Frontal cortex (tissue), 4 donors: ENCODE measurements around the gene TCF12. TPM values are rescaled to one million over a fixed set of nuclear protein-coding genes. Genes with fewer than 3 reads are reported as not detected.
"Not testable (repeated sequence)": the region's sequence is repeated elsewhere in the genome, so short reads cannot be mapped to it uniquely, and the experiment has no call there.

Source experiments
- DNase-seq, 2 donors: peaks; one replicate each; pipeline ENCODE4 v3.0.0; 2012; ENCODE audit warnings: low spot score in 2 of 2
- FAIRE-seq: peaks from 2 replicates; lab custom pipeline; 2012; peaks lifted over from hg19 to GRCh38; lab: Jason Lieb, UNC
- total RNA-seq: library from RNA; depleted of rRNA; stranded (reverse); fragments of >200 nt; gene quantifications from one replicate; pipeline ENCODE4 v1.2.3, GENCODE V29; 2014
- donor health status: control.
- donor health status: control.
- donor health status: control.

The TCF12 gene
- total RNA-seq, 1 donor from 2014 or later = 87.2 TPM

DNA sequence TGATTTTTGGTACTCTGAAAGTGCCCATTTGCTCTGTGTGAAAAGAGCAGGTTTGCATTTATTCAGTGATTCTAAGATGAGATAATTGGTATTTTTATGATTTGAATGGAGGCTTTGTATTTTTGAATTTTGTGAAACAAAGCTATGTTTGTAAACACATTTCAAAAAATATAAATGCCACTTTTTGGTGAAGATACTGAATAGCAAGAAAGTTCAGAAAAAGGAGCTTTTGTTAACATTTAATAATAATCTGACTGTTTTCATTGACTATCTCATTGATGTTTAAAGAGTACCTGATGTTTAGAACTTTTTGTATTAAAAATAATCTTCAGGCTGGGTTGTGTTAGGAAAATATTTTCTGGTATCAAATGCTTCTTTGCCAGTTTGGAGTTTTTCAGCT is 23.7 kb downstream of the TCF12 start:
- DNase-seq (no peak), FAIRE-seq (no peak)

DNA sequence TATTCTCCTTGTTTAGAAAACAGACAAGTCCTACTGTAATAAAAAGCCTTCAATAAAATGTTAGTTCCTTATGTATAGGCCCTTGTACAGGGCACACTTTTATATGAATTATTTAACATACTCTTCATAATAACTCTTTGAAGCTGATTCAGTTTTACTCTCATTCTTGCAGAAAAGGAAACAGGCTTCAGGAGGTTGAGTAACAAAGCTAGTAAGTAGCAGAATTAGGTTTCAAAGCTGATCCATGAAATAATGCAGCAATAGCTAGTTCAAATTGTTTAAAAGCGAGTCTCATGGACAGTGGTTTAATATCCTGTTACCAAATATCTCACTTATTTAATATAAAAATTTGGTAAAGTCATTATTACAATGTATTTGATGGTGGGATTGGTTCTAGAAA is 25.0 kb downstream of the TCF12 start:
- FAIRE-seq (no peak), DNase-seq (no peak)

DNA sequence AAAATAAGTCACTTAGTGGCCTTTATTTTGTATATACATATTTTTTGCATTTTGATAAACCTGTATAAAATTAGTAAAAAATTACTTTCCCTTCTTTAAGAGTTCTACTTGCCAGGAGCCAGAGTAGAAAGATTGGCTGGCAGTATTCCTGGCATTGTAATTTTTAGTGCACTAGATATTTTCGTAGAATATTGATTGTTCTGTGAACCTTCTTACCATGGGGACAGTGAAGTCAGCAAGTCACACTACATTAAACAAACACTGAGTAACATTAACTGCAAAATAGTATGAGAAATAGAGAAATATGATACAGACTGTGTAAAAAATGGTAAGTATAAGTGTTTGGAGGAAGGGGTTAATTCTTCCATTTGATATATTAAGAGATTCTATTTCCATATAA is 26.0 kb downstream of the TCF12 start:
- no peak for DNase-seq
- FAIRE-seq = no peak

GRCh38 chr15:56946150-56946549 is 27.7 kb downstream of the TCF12 start:
- no peak for FAIRE-seq

GRCh38 chr15:56948000-56948763 is 29.7 kb downstream of the TCF12 start:
- no peak for DNase-seq
- FAIRE-seq = no peak

More at GRCh38 chr15:56946150-56946549, 27.7 kb downstream of the TCF12 start:
- DNase-seq = no peak

GRCh38 chr15:56948764-56949101 is 30.3 kb downstream of the TCF12 start:
- DNase-seq (no peak), FAIRE-seq (no peak)

GRCh38 chr15:56950979-56951378 is 32.5 kb downstream of the TCF12 start:
- FAIRE-seq (no peak), DNase-seq (no peak)

DNA sequence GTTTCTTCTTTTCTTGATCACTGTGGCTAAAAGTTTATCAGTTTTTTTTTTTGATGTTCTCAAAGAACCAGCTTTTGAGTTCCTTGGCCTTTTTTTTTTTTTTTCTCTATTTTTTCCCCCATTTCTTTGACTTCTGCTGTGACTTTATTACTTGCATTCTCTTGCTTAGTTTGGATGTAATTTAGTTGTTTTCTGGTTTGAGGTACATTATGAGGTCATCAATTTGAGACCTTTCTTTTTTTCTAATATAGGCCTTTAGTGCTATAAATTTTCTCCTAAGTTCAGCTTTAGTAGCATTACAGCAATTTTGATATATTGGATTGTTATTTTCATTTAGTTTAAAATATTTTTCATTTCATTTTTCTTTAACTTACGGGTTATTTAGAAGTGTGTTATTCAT is 35.3 kb downstream of the TCF12 start:
- no peak for DNase-seq
- no peak for FAIRE-seq

- DNase-seq, FAIRE-seq: not testable (repeated sequence)
Observed at GRCh38 chr15:56955011-56955410, 36.6 kb downstream of the TCF12 start.

GRCh38 chr15:56956538-56956937 is 38.1 kb downstream of the TCF12 start:
- peak; percentile 10 for FAIRE-seq

GRCh38 chr15:56957812-56958406 is 39.5 kb downstream of the TCF12 start:
- no peak for FAIRE-seq
- DNase-seq = no peak

More at GRCh38 chr15:56956538-56956937, 38.1 kb downstream of the TCF12 start:
- DNase-seq = no peak

GRCh38 chr15:56959318-56959648 is 40.8 kb downstream of the TCF12 start:
- no peak for FAIRE-seq

DNA sequence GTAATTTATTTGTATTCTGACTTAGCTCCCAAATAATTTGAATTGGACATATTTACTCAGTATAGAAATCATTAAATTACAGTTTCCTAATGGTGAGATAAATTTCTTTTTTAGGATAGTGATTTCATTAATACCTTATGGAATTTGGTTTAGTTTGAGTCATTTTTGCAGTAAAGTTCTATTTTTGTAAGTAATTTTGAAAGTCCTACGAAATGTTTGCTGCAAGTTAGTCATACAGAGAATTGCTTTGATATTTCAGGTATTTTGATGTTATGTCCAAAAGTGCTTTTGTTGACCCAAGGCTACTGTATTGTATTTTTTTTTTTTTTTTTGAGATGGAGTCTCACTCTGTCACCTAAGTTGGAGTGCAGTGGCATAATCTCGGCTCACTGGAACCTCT is 41.7 kb downstream of the TCF12 start:
- FAIRE-seq (no peak), DNase-seq (no peak)

More at GRCh38 chr15:56959318-56959648, 40.8 kb downstream of the TCF12 start:
- DNase-seq = no peak

GRCh38 chr15:56963126-56963525 is 44.7 kb downstream of the TCF12 start:
- DNase-seq (no peak), FAIRE-seq (no peak)

DNA sequence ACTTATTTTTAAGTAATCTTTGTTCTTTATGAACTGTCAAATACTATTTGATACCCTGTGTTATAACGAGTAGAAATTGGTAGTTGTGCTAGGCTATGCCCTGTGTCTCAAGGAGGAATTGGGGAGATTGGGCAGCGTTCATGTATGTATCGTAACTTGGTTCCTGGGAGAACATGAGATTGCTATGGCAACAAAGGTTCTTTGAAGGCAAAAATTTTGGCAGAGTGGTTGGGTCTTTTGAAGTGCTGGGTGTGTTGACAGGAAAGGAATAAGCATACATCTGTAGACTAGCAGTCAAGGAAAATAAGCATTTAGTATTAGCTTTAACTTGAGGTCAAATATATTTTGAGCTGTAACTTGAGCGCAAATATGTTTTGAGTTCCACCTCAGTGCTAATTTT is 45.3 kb downstream of the TCF12 start:
- FAIRE-seq (no peak), DNase-seq (no peak)

GRCh38 chr15:56964182-56964581 is 45.7 kb downstream of the TCF12 start:
- DNase-seq (no peak), FAIRE-seq (no peak)

- DNase-seq (no peak), FAIRE-seq (no peak)
Observed at GRCh38 chr15:56965231-56966013, 47.0 kb downstream of the TCF12 start.

GRCh38 chr15:56967336-56967735 is 48.9 kb downstream of the TCF12 start:
- DNase-seq = no peak
- no peak for FAIRE-seq

- FAIRE-seq (no peak), DNase-seq (no peak)
Observed at GRCh38 chr15:56968256-56968655, 49.8 kb downstream of the TCF12 start.

DNA sequence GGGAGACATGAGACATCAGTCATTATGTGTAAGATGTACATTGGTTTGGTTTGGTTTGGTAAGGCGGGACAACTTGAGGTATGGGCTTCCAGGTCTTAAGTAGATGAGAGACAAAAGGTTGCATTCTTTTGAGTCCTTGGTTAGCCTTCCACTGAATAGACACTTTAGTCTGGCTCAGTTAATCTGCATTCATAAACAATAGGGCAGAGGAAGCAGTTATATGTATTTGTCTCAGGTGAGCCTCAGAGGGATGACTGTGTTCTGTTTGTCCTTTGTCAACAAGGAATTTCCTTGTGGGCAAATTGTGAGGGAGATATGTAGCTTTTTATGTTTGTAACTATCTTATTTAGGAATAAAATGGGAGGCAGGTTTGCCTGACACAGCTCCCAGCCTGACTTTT is 50.4 kb downstream of the TCF12 start:
- FAIRE-seq (no peak), DNase-seq (no peak)

GRCh38 chr15:56969265-56969895 is 50.9 kb downstream of the TCF12 start:
- DNase-seq (no peak), FAIRE-seq (no peak)
